Stomach (tissue), 9 donors: ENCODE results near the gene CHN2. TPM values are rescaled to one million over a fixed set of nuclear protein-coding genes. Genes with fewer than 3 reads are reported as not detected.
"Not testable (repeated sequence)": the region's sequence is repeated elsewhere in the genome, so short reads cannot be mapped to it uniquely, and the experiment has no call there.

ENCODE experiments used
- DNase-seq, 2 donors: peaks; one replicate each; pipeline versions ENCODE4 v3.0.0 to v3.0.0-alpha.2; 2013 to 2019
- H3K27ac ChIP-seq, 5 donors: fragments of 200-600 bp in 4 of 5; sonication (generic) in 4 of 5; one replicate each; pipeline ENCODE4 v1.5.1; 2013 to 2019; ENCODE audit warnings: mild to moderate bottlenecking in 1 of 5, moderate library complexity in 1 of 5
- H3K27me3 ChIP-seq, 3 donors: fragments of 200-600 bp; sonication (generic); one replicate each; pipeline ENCODE4 v1.5.1; 2017 to 2019; ENCODE audit warnings: mixed run types in 1 of 3
- H3K36me3 ChIP-seq, 4 donors: fragments of 200-600 bp; sonication (generic); 1 replicate in 3 of 4; 2 replicates in 1 of 4; pipeline ENCODE4 v1.5.1; 2016 to 2019
- H3K4me1 ChIP-seq, 4 donors: fragments of 200-600 bp; sonication (generic); one replicate each; pipeline ENCODE4 v1.5.1; 2016 to 2019
- H3K4me3 ChIP-seq, 4 donors: fragments of 200-600 bp; sonication (generic) in 3 of 4; one replicate each; pipeline ENCODE4 v1.5.1; 2016 to 2019; ENCODE audit warnings: mild to moderate bottlenecking in 1 of 4
- H3K9me3 ChIP-seq, 4 donors: fragments of 200-600 bp; sonication (generic); one replicate each; pipeline ENCODE4 v1.5.1; 2016 to 2019
- EP300 ChIP-seq: sonication (generic); formaldehyde crosslinking; IDR thresholded peaks from one replicate; pipeline ENCODE4 v1.6.1; 2017; ENCODE audit warnings: antibody characterized with exemption
- POLR2A ChIP-seq, 4 donors: fragments of 450-650 bp; IDR thresholded peaks; one replicate each; pipeline ENCODE4 v1.6.1; 2016; ENCODE audit warnings: antibody characterized with exemption in 4 of 4, control low read depth in 2 of 4, mild to moderate bottlenecking in 1 of 4, moderate library complexity in 1 of 4
- POLR2AphosphoS5 ChIP-seq, 3 donors: sonication (generic); formaldehyde crosslinking; IDR thresholded peaks; one replicate each; pipeline ENCODE4 v1.6.1; 2016; ENCODE audit warnings: antibody characterized with exemption in 3 of 3
- WGBS, 5 donors: extraction: QIAGEN DNeasy Blood & Tissue Kit in 3 of 5; methylation state at CpG; one replicate each; pipeline versions ENCODE4 v1.1.5 to v1.1.7; 2013 to 2018; 5-methylcytosine and 5-hydroxymethylcytosine counted together
- intact Hi-C: fragments of 100-400 bp; cut with DNase I; formaldehyde crosslinking; loops from one replicate; pipeline ENCODE4 v1.15.1; 2023; ENCODE audit warnings: low total_unique reads
- polyA plus RNA-seq, 3 donors: library from polyadenylated mRNA; stranded (reverse); fragments of 200-250 nt; gene quantifications; one replicate each; pipeline ENCODE4 v1.2.3, GENCODE V29; 2013
- total RNA-seq, 5 donors: library from RNA; depleted of rRNA; stranded (reverse); fragments of >200 nt; gene quantifications; one replicate each; pipeline versions ENCODE4 v1.1.0 to v1.2.3, GENCODE V29; 2014 to 2016
- TF ChIP-seq, protein P1 (sequence below), 7 experiments: fragments of 450-650 bp in 4 of 7; fragments of 200-600 bp in 3 of 7; sonication (generic) in 3 of 7; IDR thresholded peaks; one replicate each; pipeline ENCODE4 v1.5.1; 2016 to 2019; ENCODE audit warnings: antibody characterized with exemption in 7 of 7, control low read depth in 2 of 7, mild to moderate bottlenecking in 1 of 7
- donor health status: healthy with polysubstance abuse.
- donor health status: Bipolar disorder and iron deficiency.
- donor health status: healthy.

The CHN2 gene
- total and polyA plus RNA-seq, 8 donors = 2.4 to 47.8 (median 13.8) TPM

DNA sequence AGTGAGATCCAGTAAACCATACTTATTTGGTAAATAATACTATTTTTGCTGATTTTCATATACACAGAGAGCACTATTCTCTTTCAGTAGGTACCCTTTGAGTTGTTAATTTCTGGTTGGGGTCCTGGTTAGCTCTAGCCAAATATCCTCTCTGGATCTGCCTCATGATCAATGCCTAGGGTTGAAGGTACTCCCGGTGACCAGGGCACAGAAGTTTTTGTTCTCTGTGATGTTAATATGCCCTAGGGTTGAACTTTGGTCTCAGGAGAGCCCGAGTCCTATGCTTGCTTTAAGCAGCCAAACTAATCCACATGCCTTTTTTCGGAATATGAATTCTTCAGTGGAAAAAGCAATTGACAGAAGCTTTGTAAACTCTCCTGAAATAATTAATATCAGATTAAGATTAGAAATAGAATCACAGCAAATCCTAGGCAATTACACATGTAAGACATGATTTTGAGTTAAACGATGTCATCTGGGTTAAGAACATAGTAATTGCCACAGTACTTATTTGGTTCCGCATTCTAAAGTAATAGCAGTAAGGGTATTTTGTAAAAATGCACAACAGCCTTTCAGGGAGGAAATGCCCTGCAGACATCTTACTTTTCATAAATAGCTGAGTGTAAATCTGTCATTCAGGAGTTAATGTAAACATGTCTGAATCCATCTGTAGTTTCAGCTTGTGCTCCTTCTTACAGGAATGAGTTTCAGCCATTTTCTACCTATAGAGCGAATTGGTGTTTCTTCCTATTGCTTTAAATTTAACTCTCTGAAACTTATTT lies 10.1 kb downstream of the CHN2 start:
- intact Hi-C loops = no loop called here
- H3K27ac ChIP-seq = no peak overlapping the region
- no peaks in the 10 kb centered on the region for H3K27me3 ChIP-seq
- WGBS, 5 donors = 76 to 80% (median 78%) methylated on average over 6 of the region's 6 CpGs
- H3K4me1 ChIP-seq = peaks cover 0 to 11% (median 0%) of the 10 kb centered on the region in 4 donors
- no peaks in the 10 kb centered on the region for H3K36me3 ChIP-seq
- no peak for DNase-seq
- H3K9me3 ChIP-seq = no peaks in the 10 kb centered on the region
- TF ChIP-seq, protein P1, sequence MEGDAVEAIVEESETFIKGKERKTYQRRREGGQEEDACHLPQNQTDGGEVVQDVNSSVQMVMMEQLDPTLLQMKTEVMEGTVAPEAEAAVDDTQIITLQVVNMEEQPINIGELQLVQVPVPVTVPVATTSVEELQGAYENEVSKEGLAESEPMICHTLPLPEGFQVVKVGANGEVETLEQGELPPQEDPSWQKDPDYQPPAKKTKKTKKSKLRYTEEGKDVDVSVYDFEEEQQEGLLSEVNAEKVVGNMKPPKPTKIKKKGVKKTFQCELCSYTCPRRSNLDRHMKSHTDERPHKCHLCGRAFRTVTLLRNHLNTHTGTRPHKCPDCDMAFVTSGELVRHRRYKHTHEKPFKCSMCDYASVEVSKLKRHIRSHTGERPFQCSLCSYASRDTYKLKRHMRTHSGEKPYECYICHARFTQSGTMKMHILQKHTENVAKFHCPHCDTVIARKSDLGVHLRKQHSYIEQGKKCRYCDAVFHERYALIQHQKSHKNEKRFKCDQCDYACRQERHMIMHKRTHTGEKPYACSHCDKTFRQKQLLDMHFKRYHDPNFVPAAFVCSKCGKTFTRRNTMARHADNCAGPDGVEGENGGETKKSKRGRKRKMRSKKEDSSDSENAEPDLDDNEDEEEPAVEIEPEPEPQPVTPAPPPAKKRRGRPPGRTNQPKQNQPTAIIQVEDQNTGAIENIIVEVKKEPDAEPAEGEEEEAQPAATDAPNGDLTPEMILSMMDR (IDR thresholded peaks at IDR 0.05) = no peak
- TF ChIP-seq POLR2A (IDR thresholded peaks at IDR 0.05) = no peak
- no peak for TF ChIP-seq POLR2AphosphoS5 (IDR thresholded peaks at IDR 0.05)
- no peak for TF ChIP-seq EP300
- H3K4me3 ChIP-seq = no peak overlapping the region

DNA sequence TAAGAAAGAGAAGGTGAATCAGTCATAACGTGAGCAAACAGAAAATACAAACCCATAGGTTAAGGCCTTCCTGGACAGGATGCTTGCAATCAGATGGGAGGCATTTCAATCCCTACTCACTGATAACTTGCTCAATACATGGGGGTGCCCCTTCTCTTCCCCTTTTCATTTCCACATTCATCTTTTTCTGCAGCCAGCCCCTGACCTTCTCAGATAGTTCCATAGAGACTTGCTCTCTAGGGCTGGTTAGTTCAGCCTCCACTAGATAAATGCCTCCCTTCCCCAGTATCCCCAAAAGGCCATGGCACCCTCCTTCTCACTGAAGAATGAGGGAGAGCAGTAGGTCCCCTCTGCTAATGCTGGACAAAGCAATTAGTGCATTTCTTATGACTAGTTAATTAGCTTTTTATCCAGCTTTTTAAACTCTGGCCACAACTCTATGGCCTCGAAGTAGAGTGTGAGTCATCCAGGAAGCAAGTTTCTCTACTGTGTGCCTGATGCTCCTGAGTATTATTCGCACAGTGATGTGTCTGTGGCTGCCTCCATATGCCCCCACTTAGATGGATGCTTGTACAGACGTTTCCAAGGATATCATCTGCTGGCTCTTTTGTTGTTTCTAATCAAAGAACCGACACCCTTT lies 12.7 kb downstream of the CHN2 start:
- TF ChIP-seq POLR2A (IDR thresholded peaks at IDR 0.05) (no peak), POLR2AphosphoS5 (IDR thresholded peaks at IDR 0.05) (no peak), EP300 (no peak)
- TF ChIP-seq, protein P1 (IDR thresholded peaks at IDR 0.05) = no peak
- WGBS, 5 donors = 32 to 47% (median 39%) methylated on average over 5 of the region's 5 CpGs
- peak in 1 of 2 donors; percentile 47 for DNase-seq
- H3K9me3 ChIP-seq = no peaks in the 10 kb centered on the region
- H3K4me1 ChIP-seq = peaks cover 0 to 11% (median 0%) of the 10 kb centered on the region in 4 donors
- H3K36me3 ChIP-seq = no peaks in the 10 kb centered on the region
- intact Hi-C loops = no loop called here
- no peak overlapping the region for H3K4me3 ChIP-seq
- H3K27me3 ChIP-seq = no peaks in the 10 kb centered on the region
- H3K27ac ChIP-seq = no peak overlapping the region

DNA sequence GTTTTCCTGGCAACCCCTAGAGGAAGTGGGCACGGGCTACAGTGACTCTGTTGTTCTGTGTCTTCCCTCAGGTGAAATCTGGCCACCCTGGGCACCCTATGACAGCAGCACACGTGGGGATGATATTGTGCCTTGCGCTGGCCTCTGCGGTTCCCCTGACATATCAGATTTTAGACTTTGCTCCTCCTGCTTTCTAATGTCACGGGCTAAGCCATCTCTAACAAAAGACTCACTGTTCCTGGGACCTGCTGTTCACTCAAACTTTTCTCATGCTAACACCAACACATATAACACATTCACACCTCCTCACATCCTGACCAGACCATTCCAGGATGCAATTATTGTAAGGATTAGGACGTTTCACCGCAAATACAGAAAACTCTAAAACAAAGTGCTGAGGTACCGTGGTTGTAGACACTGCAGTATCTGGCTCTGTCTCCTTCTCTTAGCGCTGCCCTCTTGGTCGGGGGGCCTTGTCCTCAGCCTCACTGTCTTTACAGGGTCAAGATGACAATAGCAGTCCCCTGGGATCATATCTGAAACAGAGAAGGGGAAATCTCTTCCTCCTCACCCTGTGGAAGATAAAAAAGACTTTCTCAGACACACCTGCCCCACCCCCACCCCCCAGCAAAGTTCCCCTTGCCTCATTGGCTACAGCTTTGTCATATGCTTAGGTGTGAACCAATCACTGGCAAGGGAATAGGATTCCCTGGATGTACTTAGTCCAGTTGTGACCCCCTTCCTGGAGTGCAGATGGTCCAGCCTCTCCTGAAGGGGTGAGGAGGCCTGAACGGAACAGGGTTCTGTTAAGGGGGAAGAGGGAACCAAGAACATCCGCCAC lies 14.1 kb downstream of the CHN2 start:
- WGBS, 5 donors = 63 to 78% (median 67%) methylated on average over 12 of the region's 12 CpGs
- no peak for TF ChIP-seq POLR2AphosphoS5 (IDR thresholded peaks at IDR 0.05)
- DNase-seq = peak in 1 of 2 donors; percentile 63
- no peak overlapping the region for H3K27ac ChIP-seq
- H3K4me1 ChIP-seq = peaks cover 0 to 11% (median 0%) of the 10 kb centered on the region in 4 donors
- intact Hi-C loops = no loop called here
- no peaks in the 10 kb centered on the region for H3K27me3 ChIP-seq
- H3K36me3 ChIP-seq = no peaks in the 10 kb centered on the region
- H3K4me3 ChIP-seq = no peak overlapping the region
- no peaks in the 10 kb centered on the region for H3K9me3 ChIP-seq

DNA sequence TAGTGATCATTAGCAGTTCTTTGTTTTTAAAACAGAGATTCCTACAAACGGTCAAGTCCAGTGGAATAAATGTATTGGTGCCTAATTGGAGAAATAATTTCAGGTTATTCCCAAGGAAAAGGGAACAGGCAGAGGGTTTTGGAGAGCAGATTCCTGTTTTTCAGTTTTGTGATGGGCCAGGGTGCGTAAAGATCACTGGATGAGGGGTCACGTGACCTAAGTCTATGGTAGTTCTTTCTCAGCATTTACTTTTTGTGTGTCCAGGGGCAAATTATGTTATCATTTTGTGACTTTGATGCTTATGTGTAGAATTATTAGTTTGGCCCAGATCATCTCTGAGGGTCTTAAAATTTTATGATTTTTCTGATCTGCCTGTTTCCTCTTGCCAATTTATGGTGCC lies 15.2 kb downstream of the CHN2 start:
- 92 to 96% (median 93%) methylated on average over 3 of the region's 3 CpGs for WGBS, 5 donors
- no peak overlapping the region for H3K27ac ChIP-seq
- H3K9me3 ChIP-seq = no peaks in the 10 kb centered on the region
- intact Hi-C loops = no loop called here
- H3K27me3 ChIP-seq = no peaks in the 10 kb centered on the region
- H3K36me3 ChIP-seq = no peaks in the 10 kb centered on the region
- no peak overlapping the region for H3K4me3 ChIP-seq
- DNase-seq = no peak
- TF ChIP-seq POLR2AphosphoS5 (IDR thresholded peaks at IDR 0.05) (no peak), EP300 (no peak), POLR2A (IDR thresholded peaks at IDR 0.05) (no peak)
- TF ChIP-seq, protein P1 (IDR thresholded peaks at IDR 0.05) = no peak
- H3K4me1 ChIP-seq = peaks cover 0 to 11% (median 0%) of the 10 kb centered on the region in 4 donors

DNA sequence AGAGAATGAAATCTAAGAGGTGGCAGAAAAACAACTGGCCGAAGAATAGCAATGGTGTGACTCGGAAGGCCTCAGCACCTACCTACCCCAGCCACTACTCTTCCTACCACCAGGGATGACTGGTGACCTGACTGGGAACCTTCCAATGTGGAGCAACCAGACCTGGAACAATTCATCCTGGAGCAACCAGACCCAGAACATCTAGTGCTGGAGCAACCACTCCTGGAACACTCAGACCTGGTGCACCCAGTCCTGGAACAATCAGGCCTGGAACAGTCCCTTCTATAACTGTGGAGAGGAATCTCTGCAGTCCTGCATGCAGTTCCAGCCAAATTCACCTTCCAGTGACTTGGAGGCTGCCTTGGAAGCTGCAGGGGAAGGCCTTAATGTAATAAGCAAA lies 18.2 kb downstream of the CHN2 start:
- H3K36me3 ChIP-seq, H3K9me3 ChIP-seq, H3K4me3 ChIP-seq, DNase-seq, H3K4me1 ChIP-seq, H3K27ac ChIP-seq, intact Hi-C loops, H3K27me3 ChIP-seq: not testable (repeated sequence)
- 94 to 100% (median 100%) methylated on average over 2 of the region's 2 CpGs for WGBS, 5 donors
